GM18870 (cell line): Measurements from ENCODE around the gene COPS2.
"Not testable (repeated sequence)": the region's sequence is repeated elsewhere in the genome, so short reads cannot be mapped to it uniquely, and the experiment has no call there.

Experiments used
- ATAC-seq: cut with Tn5 transposase; IDR thresholded peaks from one replicate; pipeline ENCODE4 v1.9.1; 2021; ENCODE audit warnings: moderate library complexity; ENCODE audit not compliant: unreplicated experiment

COPS2 gene

DNA sequence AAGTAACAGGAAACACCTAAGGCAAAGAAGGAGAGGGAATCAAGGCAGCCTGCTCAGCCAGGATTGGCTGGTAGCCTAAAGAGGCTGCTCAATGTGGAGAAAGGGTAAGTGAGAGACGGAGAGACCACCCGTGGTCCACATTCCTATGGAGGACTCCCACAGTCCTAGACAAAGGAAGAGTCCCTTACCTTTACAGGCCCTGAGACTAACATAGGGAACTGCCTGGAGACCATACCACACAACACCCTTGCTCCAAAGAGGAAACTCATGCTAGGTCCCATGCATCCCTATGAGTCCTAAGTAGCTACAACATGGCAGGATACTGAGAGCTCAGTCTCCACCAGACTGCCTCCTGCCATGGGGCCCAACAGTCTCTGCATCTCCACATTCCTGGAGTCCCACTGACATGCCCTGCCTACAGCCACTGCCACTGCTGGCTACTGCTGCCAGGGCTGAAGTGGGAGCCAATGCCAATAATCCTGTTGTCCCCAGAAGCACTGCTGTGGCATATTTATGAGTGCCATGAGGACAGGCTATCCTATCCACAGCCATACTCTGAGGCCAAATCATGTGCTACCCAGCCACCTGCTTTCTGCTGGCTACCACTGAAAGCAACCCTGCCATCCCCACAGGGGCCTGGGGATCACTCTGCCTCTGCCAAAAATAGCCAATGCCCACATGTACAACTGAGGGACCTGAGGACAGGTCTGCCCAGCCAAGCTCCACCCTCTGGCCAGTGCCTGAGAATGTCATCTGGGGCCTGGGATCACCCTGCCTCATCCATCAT lies 45.0 kb downstream of the COPS2 start:
- no peak for ATAC-seq

DNA sequence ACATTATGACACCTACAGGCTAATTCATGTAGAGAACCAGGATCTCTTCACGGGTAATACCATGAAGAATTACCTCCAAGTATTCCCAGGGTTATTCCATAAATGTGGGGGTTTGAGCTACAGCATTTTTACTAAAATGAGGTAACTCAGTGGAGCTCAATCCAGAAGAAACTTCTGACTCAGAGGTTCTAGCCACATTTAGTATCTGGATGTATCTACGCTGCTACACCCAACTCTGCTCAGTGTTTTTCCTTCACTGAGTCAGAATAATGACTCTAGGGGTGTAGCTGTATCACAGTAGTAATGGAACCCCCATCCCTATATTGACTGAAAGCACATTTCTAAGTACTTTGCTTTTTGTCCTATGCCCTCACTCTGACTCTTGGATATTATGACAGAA lies 52.4 kb downstream of the COPS2 start:
- no peak for ATAC-seq

DNA sequence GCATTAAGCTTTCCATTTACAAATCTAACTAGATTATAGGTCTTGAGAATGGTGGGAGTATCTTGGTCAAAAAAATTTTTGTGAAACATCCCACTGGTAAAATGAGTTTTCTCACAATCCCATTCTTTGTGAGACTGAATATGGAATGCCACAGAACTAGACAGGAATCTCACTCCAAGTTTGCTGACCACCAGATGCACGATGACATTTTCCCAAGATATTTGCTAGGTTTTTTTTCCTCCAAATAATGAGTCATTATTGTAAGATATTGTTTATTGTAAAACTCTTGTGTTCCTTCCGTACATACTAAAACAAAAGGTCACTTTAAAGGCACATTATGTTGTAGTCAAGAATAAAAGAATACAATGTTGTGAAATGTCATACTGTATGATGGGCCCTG lies 53.9 kb downstream of the COPS2 start:
- no peak for ATAC-seq

- ATAC-seq: no peak
Observed at GRCh38 chr15:49096090-49096750, 59.2 kb downstream of the COPS2 start.

DNA sequence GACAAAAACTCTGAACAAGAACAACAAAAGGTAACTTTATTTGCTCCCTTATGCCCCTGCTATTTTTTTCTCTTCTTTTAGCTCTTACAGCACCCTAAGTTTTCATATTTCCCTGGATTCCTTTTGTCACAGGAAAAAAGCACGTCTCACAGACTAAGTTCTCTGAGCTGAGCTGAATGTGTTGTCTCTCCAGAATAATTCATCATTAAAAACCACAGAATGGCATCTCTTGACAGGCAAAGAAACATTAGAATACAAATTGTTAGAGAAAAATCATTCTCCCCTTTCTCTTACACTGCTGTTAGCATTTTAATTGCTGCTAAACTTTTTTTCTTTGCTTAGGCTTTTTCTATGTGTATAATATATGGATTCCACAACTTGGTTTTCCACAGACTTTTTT lies 60.5 kb downstream of the COPS2 start:
- no peak for ATAC-seq

DNA sequence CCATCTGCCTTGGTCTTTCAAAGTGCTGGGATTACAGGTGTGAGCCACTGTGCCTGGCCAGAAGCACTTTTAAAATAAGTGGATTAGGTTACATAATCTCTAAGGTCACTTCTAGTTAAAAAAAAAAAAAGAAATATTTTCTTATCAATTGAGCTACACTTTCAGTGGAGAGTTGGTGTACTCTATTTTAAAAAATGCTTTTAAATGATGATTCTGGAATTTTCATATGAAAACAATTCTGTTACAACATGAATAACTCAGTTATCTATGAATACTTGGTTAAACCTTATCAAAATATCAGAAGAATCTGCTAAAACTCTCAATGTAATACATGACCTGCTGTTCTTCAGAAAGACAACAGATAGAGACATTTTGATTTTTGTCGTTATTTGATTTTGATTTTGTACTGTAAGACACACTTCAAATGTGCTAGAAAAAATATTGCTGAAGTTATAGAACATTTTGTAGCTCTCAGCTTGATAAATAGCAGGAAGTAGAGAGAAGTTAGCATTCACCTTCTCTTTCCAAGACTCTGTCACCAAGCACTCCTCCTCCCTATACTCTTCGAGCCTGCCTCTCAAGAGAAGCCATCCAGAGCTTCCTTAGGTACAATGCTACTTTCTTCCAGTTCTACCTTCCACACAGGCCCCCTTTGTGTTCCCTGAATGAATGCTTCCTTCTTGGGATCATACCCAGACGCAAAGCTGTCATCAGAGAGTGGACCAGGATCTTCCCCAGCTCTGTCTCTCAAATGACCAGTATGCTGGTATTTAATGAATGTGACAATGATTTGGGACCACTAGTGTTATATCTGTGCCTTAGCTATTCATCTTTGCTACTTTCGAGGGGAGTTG lies 61.9 kb downstream of the COPS2 start:
- no peak for ATAC-seq

DNA sequence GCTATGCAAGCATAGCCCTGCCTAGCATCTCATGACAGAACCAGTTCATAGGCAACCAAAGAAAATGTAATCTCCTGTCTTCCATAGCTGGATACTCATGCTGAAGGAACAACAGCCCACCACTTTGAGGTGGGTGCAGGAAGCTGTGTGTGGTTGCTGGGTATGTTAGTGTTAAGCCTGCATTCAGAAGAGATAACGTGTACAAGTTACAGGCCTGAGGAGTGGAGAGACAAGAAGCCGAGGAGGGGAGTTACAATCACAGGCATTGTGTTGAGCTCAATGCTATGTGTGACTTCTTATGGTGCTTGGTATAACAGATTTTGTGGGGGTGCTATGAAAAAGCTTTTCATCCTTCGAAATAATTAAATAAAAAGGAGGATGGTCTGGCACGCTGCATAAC lies 66.4 kb downstream of the COPS2 start:
- no peak for ATAC-seq

DNA sequence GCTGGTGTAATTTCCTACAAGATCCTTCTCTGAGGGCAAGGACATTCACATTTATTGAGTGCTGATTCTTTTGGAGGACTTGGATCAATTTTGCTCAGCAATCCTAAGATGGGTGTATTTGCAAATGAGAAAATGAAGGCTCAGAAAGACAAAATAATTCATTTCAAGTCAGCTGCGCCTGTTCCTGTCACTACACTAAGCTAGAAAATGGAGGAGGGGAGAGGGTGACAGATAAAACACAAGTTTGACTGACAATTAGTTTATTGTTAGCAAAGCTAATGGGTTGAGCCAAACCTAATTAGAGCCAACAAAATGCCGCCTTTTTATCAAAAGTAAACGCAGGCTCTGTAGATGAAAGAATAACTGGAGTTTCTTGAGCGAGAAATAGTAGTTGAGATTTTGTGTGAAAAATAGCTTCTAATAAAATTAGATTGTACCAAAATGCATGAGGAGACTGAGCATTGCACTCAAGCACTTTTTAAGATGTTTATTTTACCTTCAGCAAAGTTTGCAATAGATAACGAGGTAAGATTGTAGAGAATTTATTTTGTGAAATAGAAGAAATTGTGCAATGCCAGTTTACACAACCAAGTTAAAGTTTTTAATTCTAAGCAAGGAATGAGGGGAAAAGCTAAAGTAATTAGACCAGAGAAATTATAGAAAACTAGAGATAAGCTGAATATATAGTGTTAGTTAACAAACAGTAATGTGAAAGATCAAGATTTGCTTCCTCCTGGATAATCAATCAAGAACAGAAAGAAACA lies 69.5 kb downstream of the COPS2 start:
- no peak for ATAC-seq

- no peak for ATAC-seq
Observed at GRCh38 chr15:49084285-49084570, 71.2 kb downstream of the COPS2 start.

DNA sequence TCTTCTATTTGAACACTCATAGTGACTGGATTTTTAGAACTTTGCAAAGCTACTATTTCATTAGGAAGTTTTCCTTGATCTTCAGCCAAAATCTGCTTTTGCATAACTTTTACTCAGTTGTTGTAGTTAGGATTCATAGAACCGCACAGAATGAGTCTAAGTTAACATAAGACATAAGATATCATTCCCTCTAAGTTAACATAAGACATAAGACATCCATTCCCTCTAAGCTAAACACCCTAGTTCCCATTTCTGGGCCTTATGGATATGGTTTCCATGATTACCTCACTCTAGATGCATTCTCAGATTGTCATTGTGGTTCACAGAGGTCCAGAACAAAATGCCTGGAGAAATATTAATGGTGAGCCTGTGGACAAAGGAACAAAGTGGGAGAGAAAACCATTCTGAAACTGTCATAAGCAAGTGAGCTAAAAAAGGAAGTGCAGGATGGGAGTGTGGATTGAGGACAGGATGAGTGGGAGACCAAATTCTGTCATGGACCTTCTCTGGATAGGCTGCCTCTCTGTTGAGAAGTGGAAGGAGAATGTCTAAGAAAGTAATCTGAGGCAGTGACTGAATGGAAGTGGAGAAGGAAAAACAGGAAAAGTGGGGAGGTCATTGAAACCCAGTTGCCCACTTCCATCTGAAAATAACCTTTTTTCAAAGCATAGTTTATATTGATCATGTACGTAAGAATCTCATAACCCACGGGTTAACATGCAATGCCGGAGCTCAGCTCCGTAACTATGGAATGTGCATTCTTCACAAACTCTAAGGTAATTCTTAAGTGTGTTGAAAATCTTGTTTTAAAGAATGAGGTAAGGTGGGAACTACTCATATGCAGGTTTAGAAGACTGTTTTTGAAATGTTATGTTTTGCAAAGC lies 71.8 kb downstream of the COPS2 start:
- ATAC-seq: no peak

DNA sequence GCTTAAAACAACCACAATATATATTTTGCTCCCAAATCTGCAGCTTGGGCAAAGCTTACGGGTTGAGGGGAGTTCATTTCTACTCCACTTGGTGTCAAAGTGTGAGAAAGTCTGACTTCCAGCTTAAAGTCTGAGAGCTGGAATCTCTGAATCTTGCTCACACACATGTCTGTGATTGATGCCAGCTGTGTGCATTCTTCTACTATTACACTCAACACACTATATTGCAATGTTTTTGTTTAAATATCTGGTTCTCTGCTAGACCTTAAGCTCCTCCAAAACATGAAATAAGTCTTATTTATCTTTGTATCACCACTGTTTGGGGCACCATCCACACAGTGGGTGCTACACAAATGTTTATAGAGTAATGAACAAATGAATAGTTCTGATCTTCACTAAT lies 72.4 kb downstream of the COPS2 start:
- ATAC-seq: no peak

GRCh38 chr15:49079340-49080039 lies 75.9 kb downstream of the COPS2 start:
- no peak for ATAC-seq

GRCh38 chr15:49075881-49076280 lies 79.5 kb downstream of the COPS2 start:
- ATAC-seq: no peak

DNA sequence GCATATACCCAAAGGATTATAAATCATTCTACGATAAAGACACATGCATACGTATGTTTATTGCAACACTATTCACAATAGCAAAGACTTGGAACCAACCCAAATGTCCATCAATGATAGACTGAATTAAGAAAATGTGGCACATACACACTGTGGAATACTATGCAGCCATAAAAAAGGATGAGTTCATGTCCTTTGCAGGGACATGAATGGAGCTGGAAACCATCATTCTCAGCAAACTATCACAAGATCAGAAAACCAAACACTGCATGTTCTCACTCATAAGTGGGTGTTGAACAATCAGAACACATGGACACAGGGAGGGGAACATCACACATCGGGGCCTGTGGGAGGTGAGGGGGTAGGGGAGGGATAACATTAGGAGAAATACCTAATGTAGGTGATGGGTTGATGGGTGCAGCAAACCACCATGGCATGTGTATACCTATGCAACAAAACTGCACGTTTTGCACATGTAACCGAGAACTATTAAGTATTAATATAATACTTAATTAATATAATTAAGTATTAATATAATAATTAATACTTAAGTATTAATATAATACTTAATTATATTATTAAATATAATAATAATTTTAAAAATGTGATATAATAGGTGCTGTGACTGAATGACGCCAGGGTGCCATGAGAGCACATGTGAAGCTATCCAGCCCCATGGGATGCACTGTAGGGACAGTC lies 80.7 kb downstream of the COPS2 start:
- ATAC-seq: not testable (repeated sequence)
